T-helper 2 cell treated with Interferon-gamma antibody and Interleukin-4, amounts not matched to agents 100 ng/mL and 5 ng/mL, for 36 hours (primary cell): ENCODE results near the gene COL1A2. TPM values are rescaled to one million over a fixed set of nuclear protein-coding genes. Genes with fewer than 3 reads are reported as not detected.

ENCODE experiments used
- intact Hi-C: fragments of 100-400 bp; cut with micrococcal nuclease; formaldehyde crosslinking; loops from one replicate; pipeline ENCODE4 v1.15.1; 2023
- total RNA-seq: library from RNA; stranded (reverse); gene quantifications from 2 replicates; pipeline ENCODE4 v1.2.3, GENCODE V29; 2022

Gene COL1A2
- total RNA-seq, 1 donor from 2014 or later: 0.25 TPM

- intact Hi-C loops: loop anchor here (10.0 kb wide), 1 partner anchor 1188 kb away; no protein-coding TSS in a partner anchor
Observed at GRCh38 chr7:94432817-94433216, 38.1 kb downstream of the COL1A2 start.

DNA sequence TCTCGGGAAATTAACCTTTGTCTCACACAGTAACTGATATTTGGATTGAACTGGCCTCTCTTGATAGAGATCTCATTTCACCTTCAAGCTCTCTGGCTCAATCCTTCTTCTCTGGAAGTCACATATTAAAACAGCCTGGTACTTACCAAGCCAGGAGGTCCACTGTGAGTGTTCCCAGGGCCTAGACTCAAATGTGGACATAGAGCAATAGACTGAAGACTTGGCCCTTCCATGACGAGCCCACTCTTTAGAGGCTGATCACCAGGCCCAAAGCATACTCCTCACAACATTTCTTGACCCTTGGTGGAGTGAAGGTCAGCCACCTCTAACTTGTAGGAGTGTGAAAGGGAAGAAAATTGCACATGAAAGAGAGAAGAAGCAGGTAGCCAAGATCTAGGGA, 38.5 kb downstream of the COL1A2 start:
- intact Hi-C loops: loop anchor here (10.0 kb wide), 1 partner anchor 1188 kb away; no protein-coding TSS in a partner anchor

GRCh38 chr7:94434042-94434441, 39.3 kb downstream of the COL1A2 start:
- intact Hi-C loops: loop anchor here (10.0 kb wide), 1 partner anchor 1189 kb away; no protein-coding TSS in a partner anchor

DNA sequence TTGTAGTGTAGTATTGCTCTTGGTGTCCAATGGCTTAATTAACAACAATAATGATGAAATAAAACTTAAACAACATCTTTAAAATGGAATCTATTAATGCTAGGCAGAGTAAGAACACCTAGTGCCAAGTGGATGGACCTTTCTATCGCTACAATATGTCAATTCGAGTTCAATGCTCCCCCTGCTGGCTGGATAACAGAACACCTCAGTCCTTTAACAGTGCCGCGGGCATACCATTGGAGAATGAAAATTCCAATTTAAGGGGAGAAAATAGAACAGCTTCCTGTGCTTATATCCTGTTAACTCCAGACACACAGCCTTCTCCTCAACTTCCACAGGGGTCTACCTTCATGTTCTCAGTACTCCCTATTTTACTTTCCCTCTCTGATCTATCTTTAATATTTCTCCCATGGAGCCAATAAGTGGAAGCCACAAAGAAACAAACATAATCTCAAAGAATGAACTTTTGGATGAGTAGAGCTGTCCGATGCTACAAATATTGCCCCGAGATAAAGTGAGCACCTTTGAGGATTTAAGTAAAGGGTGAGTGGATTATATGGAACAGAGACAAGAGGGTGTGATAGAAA, 41.4 kb downstream of the COL1A2 start:
- intact Hi-C loops: loop anchor here (10.0 kb wide), 1 partner anchor 1191 kb away; no protein-coding TSS in a partner anchor

DNA sequence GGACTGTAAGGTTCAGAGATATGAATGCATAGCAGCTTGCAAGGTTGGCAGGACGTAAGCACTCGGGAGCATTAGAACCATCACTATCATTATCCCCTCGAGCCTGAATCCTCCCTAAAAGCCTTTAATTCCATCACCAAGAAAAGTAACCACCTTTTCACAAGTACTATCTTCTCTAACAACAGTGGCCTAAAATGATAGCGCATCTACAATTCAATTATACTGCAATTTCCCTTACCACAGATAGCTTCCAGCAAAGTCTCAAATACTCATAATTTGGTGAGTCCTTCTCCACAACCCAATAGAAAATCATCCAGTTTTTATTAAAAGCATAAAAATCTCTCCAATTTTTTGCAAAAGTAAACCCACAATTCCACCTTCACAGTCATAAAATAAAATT, 42.0 kb downstream of the COL1A2 start:
- intact Hi-C loops: loop anchor here (10.0 kb wide), 1 partner anchor 1192 kb away; no protein-coding TSS in a partner anchor

- intact Hi-C loops: loop anchor here (10.0 kb wide), 1 partner anchor 1195 kb away; no protein-coding TSS in a partner anchor
Observed at GRCh38 chr7:94439893-94440381, 45.2 kb downstream of the COL1A2 start.

DNA sequence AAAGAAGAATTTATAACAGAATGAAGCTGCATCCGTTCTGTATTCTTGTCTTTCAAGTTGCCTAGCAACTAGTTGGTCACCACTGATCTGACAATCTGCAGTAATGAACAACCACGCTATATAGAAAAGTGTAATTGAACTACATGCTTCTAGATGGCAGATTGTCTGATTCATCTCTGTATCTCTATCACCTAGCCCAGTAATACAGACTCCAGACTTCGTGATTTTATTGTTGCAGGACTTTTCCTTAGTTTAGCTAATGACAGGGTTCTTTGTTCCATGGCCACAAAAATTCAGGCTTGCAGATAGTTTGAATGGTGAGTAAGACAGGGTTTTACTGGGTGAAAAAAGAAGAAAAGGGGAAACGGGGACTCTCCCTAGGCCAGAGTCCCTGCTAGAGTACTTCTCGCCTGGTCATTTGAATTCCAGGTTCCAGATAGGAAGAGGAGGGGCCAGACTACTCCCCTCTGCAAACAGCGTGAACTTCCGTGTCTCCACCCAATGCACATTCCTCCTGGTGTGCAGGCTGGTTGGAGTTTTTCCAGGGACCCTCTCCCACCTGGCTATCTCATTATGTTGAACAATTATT, 45.9 kb downstream of the COL1A2 start:
- intact Hi-C loops: no loop called here

- intact Hi-C loops: no loop called here
Observed at GRCh38 chr7:94441138-94441537, 46.4 kb downstream of the COL1A2 start.

DNA sequence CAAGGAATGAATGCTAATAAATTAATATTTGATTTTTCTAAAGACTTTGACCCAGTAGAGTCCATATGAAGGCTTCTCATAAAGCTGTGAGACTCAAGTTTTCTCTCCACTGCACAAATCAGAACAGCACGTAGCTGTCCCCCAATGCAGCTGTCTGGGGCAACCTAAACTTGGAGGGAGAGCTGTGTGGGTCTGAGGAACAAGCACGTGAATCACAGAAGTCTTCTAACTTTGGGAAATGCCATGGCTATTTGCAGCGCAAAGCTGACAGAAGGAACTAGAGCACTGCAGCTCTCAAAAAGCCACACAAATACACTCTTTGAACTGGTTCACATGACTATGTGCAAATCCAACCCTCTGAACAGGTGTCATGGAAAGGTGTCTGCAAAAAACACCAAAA, 47.9 kb downstream of the COL1A2 start:
- intact Hi-C loops: no loop called here

DNA sequence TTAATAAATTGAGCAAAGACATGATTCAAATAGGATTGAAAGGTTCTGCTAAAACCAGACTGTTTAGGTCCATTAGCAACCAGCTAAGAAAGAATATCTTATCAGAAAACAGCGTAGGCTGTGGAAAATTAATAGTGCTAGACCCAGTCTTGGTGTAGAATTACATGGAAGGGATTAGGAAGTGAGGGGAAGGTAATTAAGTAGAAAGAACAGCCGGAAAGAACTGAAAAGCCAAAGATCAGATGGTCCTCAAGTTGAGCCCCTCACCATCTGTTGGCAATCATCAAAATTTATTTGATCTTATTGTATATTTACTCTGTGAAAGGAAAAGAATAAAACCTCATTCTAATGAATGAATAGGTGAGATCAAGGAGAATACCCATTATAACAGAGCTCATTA, 50.1 kb downstream of the COL1A2 start:
- intact Hi-C loops: loop anchor here (5.0 kb wide), 2 partner anchors 212 to 1247 kb away; partner anchors contain the start of gene SGCE

DNA sequence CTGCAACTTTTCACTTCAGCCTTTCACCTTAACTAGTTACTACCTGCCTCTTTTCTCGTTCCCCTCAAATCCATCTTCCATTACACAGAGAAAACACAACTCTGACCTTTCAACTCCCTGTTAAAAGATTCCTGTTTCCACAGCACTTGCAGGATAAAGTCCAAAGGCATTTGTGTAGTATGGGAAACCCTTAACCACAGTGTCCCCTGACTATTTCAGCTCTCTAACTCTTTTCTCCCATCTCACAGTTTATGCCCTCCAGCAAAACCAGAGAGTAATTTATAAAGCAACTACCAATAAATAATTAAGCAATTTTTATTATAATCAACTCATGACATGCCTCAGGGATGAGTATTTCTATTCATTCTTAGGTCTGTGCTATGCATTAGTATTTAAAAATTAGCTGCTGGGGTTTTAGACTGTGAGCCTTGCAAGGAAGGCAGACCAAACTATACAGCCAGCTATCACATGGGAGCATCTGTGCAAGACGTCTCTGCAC, 51.0 kb downstream of the COL1A2 start:
- intact Hi-C loops: loop anchor here (5.0 kb wide), 2 partner anchors 212 to 1247 kb away; partner anchors contain the start of gene SGCE

DNA sequence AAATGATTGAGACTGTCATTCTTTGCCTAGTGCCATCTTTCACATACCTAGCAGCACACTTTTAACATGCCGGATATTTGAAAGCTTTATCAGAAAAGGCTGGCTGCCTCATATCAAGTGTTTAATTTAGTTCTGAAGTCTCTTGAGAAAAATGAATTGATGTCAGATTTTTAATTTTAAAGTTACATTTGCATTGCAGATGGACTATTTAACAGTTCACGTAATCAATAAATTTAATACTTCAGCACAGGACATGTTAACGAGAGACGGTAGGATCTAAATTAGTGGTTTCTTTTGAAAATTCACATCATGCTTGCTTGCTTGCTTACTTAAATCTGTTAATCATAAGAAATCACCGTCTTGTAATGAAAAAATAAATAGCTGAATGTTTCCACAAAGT, 51.6 kb downstream of the COL1A2 start:
- intact Hi-C loops: loop anchor here (5.0 kb wide), 2 partner anchors 211 to 1246 kb away; partner anchors contain the start of gene SGCE

DNA sequence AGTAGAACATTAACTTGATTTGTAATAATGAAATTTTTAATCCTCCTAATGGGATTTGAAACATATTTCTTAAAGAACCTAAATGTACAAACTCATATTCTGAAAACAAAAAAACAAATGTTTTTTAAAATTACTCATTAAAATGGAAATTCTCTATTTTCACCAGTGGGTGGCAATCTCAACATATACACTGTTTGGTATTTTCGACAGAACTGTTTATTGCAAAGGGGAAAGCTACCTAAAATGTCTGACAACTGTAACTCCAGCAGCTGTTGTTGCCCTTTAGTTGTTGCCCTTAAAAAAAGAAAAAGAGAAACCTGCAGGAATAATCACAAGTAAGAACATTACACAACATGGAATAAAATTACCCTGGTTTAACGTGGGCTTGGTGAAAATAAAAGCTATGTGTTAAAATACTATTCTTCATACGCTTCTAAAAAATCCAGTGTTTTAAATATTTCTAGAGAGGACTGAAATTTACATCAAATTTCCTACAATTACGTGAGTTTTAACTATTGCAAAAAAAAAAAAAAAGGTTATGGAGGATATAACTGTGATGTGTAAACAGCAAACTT, 54.5 kb downstream of the COL1A2 start:
- intact Hi-C loops: loop anchor here (1.0 to 5.0 kb wide), 3 partner anchors 208 to 1243 kb away; partner anchors contain the start of gene SGCE

- intact Hi-C loops: no loop called here
Observed at GRCh38 chr7:94450044-94450697, 55.5 kb downstream of the COL1A2 start.

DNA sequence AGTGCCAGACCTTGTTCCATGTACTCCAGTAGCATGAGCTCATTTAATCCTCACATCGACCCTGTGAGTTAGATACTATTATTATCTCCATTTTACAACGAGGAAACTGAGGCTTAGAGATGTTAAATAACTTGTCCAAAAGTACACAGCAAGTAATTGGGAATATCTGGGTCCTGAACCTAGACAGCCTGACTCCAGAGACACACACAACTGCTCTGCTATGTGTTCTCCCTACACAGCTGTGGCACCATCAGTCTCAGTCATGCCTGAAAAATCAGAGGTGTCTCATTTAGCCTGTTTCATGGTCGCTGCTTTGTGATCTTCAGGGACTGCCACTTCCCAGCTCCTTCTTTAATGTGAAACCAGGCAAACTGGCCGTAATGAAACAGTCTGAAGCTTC, 56.5 kb downstream of the COL1A2 start:
- intact Hi-C loops: no loop called here

- intact Hi-C loops: no loop called here
Observed at GRCh38 chr7:94452239-94452638, 57.5 kb downstream of the COL1A2 start.

DNA sequence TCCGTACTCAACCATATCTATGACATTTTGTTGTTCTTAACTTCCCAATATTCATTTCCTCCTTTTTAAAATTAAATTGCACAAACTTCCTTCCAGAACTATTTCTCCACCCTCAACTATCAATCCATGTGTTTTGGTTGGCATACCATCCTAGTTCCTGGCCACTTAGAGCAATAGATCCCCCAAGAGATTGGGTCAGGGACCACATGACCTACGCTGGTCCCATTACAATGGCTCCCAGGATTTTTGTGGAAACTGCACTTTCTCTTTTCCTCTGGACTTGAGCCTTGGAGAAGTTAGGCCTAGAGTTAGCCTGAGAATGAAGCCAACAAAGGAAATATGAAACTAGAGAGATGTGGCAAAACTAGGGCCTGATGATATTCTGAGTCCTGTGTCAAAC, 59.2 kb downstream of the COL1A2 start:
- intact Hi-C loops: no loop called here

DNA sequence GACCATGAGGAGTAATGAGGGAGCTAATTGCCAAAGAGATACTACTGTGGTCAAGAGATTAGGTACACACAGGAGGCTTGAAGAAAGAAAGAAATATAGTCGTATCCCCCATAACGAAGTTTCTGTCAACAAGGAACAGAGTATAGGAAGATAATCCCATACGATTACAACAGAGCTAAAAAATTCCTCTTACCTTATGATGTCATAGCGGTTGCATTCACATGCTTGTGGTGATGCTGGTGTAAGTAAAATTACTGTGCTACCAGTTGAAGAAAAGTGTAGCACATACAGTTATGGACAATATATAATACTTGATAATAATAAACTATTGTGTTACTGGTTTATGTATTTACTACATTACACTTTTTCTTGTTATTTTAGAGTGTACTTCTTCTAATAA, 63.3 kb downstream of the COL1A2 start:
- intact Hi-C loops: no loop called here

- intact Hi-C loops: no loop called here
Observed at GRCh38 chr7:94466516-94466915, 71.8 kb downstream of the COL1A2 start.

DNA sequence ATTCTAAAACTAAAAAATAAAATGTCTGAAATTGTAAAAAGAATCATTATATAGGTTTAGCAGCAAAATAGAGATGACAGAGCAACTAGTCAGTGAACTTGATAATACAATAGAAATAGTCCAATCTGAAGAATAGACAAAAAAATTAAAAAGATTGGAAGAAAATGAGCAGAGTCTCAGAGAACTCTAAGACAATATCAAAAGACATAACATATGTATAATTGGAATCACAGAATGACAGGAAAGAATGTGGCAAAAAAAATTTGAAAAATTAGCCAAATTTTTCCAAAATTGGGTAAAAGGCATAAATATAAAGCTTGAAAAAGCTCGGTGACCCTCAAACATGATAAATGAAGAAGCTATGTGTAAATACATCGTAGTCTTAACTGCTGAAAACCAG, 76.9 kb downstream of the COL1A2 start:
- intact Hi-C loops: no loop called here

- intact Hi-C loops: no loop called here
Observed at GRCh38 chr7:94472608-94473007, 77.9 kb downstream of the COL1A2 start.
